ENCODE measurements around the gene GSK3B.

Gene GSK3B

DNA sequence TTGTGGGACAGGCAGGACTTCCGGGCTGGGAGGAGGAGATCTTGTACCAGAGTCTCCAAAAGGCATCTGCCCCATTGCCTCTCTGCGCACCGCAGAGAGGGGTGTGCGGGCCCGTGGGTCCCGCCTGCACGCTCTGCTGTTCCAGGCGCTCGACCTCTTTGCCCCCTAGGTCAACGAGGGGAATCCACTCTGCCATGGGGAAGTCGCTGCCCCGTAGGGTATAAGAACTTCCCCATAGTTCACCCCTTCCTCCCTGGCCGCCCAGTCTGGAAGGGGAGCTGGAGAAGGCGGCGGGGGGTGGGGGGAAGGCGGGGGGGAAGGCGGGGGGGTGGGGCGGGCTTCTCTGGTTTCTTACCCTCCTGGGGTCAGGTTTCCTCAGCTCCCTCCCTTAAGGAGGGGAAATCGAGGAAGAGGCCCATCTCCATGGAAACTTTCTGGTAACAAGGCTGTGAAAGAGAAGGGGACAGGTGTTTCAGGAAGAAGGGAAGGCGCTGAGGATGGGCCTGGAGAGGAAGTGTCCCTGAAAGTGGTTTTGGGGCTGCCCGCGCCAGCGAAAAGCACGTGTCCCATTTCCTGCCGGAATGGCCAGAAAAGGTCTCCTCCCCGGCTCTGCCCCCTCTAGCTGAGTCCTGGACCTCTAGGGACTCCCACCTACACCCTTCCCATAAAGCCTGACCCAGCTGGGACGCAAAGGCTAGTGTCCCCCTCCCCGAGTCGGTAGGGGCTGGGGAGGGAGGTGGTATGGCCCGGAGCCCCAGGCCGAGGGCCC lies 284.8 kb downstream of the GSK3B start:
- DNase-seq, result no peak

DNA sequence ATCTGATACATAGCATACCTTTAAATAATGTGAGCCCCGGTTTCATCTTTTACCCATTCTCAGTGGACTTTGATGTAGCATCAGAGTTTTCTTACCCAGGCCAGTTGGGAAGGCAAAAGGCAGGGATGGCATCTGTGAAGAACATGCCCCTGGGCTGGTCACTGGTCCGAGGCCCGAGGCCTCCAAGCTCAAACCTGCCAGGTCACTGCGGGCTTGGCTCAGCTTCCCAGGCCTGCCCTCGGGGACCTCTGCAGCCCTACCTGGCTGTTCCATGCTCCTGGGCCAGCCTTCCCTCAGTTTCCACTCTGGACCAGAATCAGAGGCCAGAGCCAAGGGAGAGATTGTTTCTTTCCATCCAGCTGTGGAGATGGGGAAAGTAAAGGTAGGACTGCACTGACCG lies 285.4 kb downstream of the GSK3B start:
- DNase-seq, result no peak

DNA sequence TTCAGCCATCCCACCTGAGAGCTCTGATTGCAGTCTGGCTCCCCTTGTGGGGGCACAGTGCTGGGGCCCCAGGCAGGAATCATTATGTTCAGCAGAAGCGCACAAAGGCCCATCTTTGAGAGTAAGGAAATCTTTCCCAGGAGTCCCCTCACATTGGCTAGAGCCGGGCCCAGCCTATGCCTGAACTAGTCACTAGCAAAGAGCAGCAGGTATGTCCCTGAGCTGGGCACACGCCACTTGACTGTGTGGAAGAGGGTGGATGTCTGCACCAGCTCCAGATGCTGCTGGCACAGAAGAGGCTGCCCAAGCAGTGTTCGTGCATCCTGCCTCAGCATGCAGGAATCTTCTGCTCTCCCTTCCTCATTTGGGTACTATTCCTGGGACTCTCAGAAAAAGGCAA lies 286.0 kb downstream of the GSK3B start:
- DNase-seq, result no peak

DNA sequence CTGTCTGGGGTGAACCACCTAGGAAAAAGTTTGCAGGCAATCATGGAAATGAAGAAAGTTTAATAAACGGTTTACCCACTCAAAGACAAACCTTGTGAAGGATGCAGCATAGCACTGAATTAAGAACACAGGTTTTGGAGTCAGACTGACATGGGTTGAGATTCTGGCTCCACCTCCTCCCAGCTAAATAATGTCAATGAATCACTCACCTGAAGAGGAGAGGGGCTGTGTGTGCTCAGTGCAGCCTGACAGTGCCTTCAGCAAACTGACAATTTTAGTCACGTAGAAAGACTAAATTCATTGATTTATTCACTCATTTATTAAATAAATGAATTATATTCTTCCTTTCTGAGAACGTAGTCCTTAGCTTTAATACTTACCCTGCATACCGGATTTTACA lies 293.4 kb downstream of the GSK3B start:
- DNase-seq, result no peak

DNA sequence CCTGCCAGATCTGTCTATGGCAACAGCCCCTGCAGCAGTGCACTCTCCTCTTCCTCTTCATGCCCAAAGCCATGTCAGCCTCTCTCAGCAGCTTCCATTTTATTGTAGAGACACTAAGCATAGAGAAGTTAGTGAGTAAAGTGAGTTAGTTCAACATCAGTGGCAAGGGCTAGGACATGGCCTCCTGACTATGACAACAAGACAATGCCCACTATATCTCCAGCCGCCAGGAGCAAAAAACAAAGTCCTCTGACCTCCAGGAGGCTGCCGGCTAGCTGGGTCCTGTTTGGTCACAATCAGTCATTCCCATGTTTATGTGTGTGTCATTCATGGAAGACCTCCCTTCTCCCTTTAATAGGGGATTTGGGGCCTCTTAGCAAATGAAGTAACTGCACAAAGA lies 297.5 kb downstream of the GSK3B start:
- DNase-seq, result no peak

DNA sequence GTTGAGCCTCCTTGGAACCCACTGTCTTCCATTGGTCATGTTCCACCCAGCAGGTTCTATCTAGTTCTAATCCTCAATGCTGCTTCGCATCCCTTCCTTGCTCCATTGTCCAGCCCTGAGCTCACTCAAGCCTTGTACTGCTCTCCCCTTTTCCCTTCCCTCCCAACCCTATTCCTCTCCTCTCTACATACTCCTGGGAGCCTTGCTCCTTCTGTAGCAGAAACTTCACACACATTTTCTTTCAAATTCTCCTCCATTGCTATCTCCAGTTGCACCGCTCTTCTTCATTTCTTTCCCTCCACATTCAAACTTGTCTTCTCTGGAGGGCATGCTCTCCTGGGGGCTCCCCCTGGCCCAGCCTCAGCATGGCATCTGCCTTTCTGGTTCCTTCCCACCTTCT lies 297.9 kb downstream of the GSK3B start:
- DNase-seq, result no peak

DNA sequence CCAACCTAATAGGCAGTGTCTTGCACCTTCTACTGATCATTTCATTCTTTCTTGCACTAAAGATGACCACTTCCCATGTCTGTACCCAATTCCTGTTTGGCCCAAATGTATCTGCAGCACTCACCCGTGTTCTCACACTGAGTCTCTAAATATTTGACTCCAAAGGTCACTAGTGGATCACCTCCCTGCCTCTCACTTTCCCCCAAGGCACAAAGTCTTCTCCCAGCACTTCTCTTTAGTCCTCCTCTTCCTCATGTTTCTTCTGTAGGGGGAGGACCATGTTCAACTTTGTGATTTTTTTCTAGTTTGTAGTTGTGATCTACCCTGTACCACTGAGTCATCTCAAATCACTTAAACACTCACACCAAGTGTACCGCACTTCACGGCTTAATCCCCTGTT lies 298.4 kb downstream of the GSK3B start:
- no peak for DNase-seq

DNA sequence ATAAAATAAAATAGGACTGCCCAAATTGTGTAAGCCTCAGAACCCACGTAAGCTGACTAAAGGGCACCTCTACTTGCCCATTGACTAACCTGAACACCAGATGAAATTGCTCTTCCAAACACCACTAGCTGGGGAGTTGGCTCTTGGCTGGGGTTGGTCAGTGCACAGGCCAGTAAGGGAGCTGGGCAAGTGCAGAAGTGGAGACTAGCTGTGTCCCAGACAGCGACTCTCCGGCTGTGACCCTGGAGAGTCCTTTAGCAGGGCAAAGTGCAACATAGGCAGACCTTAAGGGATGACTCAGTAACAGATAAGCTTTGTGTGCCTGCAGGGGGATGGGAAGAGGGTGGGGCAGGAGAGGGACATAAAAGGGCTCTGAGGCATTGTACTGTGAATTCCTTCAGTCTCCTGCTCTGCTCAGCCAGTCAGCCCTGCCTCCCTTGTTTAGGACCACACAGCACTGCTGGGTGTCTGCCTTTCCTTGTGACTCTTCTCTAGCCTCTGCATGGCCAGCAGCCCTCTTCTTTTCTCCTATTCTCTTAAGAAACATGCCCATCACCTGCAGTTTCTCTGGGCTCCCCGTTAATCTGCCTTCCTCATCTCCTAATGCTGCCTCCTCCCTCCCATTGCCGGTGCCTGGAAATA lies 299.2 kb downstream of the GSK3B start:
- DNase-seq, result no peak

DNA sequence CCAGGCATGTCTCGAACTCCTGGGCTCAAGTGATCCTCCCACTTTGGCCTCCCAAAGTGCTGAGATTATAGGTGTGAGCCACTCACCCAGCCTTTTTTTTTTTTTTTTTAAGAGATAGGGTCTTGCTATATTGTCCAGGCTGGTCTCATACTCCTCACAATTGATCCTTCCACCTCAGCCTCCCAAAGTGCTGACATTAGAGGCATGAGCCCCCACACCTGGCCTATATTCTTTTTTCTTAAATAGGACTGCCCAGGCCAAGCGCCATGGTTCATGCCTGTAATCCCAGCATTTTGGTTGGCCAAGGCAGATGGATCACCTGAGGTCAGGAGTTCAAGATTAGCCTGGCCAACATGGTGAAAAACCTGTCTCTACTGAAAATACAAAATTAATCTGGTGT lies 299.8 kb downstream of the GSK3B start:
- no peak for DNase-seq

DNA sequence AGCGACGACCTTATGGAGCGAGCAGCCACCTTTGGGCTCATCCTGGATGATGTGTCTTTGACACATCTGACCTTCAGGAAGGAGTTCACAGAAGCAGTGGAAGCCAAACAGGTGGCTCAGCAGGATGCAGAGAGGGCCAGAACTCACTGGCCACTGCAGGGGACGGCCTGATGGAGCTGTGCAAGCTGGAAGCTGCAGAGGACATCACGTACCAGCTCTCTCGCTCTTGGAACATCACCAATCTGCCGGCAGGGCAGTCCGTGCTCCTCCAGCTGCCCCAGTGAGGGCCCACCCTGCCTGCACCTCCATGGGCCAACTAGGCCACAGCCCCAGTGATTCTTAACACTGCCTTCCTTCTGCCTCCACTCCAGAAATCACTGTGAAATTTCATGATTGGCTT lies 302.0 kb downstream of the GSK3B start:
- DNase-seq, result no peak

DNA sequence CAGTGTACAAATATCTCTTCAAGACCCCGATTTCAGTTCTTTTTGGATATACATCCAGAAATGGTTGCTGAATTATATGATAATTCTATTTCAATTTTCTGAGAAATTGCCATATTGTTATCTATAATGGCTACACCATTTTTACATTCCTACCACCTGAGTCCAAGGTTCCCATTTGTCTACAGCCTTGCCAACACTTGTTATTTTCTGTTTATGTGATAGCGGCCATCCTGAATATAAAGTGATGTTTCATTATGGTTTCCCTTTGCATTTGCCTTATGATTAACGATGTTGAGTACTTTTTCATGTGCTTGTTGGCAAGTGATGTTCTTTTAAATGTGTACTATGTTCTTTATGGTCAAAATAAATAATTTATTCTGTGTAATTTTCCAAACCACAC lies 303.9 kb downstream of the GSK3B start:
- DNase-seq, result no peak

DNA sequence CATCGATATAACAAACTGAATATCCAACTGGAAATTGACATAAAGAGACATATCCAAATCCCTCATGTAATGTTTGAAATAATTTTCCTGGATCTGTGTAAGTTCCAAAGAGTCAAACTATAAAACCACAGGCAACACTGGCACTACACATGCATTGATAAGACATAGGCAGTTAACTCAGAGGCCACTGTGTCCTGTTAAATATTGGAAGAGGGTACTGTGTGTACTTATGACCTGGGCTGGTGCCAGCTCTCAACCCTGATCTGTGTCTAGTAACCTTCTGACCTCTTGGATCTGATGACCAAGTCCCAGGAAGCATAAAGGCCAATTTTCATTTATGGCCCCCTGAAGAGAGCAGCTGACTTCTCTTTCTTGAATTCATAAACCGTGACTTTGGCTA lies 307.8 kb downstream of the GSK3B start:
- DNase-seq, result no peak

DNA sequence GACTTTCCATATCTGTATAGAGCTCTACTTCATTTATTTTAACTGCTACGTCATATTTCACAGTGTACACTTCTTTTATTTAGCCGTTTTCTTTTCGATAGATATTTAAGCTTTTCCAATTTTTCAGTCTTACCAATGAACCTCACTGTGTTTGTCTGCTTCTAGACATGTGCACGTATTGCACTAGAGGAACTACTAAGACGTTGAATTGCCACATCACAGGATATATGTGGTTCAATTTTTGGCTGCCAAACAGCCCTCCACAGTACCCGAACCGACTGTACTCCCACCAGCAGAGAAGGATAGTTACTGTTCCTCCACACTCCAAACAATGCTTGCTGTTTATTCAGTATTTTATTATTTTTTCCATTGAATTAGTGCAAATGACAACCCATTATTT lies 310.4 kb downstream of the GSK3B start:
- no peak for DNase-seq

DNA sequence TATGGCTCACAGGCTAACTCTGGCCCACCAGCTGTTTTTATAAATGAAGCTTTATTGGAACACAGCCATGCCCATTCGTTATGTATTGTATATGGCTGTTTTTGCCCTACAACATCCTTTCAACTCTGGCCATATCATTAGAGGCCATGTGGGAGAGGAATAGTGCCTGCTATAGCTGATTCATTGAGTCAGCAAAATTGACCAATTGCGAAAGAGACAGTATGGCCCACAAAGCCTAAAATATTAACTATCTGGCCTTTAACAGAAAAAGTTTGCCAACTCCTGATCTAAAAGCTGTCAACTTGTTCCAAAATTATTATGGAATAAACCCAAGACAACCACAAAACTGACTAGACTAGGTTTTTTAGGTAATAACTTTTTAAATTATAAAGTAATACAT lies 311.0 kb downstream of the GSK3B start:
- DNase-seq, result no peak

DNA sequence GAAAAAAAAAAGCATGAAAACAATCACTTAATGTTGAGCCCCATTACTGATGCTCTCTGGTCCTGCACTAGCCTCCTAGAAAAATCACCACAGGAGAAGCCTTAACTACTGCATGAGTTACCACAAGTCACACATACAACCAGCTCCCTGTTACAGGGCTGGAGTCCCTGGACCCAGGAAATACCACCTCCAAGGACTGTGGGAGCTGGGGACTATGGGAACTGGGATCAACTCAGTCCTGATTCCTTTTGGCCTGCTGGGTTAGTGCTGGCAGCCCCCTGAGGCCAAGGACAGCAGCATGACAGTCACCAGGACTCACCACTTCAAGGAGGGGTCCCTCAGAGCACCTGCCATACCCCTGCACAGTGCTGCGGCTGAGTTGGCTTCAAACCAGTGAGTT lies 311.8 kb downstream of the GSK3B start:
- DNase-seq, result no peak

DNA sequence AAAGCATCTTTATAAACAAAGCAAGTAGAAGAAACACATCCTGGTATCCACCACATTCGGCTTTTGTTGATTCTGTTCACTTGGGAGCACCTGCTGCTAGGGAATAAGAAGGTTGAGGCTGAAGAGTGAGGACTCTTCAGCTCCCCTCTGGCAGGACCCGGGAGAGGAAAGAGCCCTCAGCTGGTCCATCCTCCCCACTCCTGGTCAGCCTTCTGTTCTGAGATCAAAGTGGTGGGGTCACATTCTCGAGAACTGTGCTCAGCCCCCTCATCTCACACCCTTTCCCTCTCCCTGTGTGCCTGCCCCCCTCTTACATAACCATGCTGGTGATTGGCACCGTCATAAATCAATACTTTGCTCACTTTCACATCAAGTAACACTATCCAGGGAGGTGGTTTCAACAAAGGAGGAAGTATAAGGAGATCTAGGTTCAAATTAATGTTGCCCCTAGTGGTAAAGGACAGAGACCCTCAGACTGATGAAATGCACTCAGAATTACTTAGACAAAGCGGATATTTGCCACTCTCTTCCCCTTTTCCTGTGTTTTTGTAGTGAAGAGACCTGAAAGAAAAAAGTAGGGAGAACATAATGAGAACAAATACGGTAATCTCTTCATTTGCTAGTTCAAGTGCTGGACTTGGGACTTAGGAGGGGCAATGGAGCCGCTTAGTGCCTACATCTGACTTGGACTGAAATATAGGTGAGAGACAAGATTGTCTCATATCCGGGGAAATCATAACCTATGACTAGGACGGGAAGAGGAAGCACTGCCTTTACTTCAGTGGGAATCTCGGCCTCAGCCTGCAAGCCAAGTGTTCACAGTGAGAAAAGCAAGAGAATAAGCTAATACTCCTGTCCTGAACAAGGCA lies 312.7 kb downstream of the GSK3B start, which contains the start of gene NR1I2:
Gene NR1I2 (plus strand): TSS at position 772 of the 869 bp plus-strand sequence.
- no peak for DNase-seq

DNA sequence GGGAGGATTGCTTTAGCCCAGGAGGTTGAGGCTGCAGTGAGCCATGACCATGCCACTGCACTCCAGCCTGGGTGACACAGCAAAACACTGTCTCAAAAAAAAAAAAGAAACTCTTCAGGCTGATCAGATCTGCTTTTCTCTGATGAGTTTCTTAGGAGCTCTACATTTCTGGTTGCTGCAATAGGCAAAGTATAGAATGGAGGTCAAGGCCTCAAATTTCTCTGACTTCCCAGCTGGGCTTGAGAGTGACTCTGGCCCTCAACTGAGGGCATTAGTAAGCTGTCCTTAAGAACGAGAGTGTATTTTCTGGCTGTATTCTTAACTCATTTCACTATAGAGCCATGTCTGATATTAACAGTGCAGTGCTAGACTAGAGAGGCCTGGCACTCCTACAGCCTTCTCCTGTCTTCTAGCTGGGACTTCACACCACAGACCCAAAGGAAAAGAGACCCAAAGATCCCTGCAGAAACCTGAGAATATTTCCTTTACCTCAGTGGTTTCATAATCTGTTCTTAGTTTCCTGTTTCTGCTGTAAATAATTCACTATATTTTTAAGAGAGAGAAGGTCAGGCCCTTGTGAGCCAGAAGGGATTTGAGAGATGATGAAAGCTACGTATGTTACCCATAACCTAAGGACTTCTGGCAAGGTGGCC lies 314.4 kb downstream of the GSK3B start:
- DNase-seq, result no peak

DNA sequence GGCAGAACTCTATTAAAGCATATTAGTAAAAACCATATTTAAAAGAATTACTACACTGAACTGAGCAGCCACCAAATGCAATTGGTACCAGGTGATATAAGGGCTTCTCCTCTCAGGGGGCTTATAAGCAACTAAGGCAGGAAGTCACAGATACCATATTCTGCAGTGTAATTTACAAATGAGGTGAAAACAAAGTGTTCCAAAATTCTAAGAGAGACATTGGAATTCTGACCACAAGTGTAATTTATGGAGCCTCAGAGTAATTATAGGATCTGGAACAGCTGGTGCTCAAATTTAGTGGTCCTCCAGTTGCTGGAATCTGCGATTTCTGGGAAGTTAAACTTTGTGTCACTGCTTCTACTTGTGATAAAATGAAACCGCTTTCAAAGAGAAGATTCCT lies 315.4 kb downstream of the GSK3B start:
- DNase-seq, result no peak

DNA sequence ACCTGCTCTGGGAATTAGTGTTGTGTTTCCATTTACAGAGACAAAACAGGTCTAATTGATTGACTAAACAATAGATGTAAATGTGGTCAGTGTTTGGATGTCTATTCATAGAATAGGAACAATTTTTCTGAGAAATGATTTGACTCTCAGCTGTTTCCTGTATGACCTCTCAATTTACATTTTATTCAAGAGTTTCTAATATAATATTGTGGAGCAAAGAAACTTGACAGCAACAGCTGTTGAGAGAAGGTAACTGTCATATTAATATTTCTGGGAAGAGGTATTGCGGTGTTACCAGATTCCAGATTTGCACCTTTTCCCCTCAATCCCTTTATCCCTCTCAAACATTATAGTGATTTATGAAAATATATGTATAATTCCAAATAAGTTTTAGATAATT lies 316.1 kb downstream of the GSK3B start:
- DNase-seq, result no peak

DNA sequence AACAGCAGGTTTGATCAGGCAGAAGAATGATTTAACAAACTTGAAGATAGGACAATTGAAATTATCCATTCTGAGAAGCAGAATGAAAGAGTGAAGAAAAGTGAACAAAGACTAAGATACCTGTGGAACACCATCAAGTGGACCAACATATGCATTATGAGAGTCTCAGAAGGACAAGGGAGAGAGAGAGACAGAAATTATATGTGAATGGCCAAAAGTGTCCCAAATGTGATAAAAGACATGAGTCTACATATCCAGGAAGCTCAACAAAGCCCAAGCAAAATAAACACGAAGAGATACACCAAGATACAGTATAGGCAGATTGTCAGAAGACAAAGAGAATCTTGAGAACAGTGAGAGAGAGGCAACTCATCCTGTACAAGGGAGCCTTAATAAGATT lies 317.9 kb downstream of the GSK3B start:
- DNase-seq, result no peak

DNA sequence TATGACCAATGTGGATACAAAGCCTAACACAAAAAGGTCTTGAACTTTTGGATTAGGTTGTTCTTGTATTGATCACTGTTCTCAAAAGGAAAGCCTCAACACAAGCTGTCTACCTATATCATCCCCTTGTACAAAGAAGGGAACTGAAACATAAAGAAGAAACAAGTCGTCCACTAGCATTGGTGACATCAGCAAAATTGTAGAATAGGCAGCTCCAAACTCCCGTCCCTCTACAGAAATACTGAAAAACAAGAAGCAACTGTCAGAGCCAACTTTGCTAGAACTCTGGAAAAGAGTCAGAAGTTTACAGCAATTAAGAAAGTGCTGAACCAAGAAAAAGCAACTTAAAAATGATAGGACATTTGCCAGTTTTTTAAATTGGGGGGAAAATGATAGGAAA lies 319.8 kb downstream of the GSK3B start:
- no peak for DNase-seq

Measured in activated CD8-positive, alpha-beta memory T cell treated with anti-CD3 and anti-CD28 coated beads, Interleukin-2, amount 50 U/mL, for 4 hours (primary cell).